Endothelial cell (in vitro differentiated cells): ENCODE results near the gene NGLY1. TPM values are rescaled to one million over a fixed set of nuclear protein-coding genes. Genes with fewer than 3 reads are reported as not detected.

Source experiments
- DNase-seq: peaks from one replicate; pipeline ENCODE4 v3.0.0; 2021; ENCODE audit warnings: low spot score
- H3K27ac Mint-ChIP-seq: one replicate; pipeline ENCODE4 v1.8.0; 2021; ENCODE audit warnings: mixed read lengths, inconsistent platforms; ENCODE audit not compliant: unreplicated experiment
- H3K27me3 Mint-ChIP-seq: one replicate; pipeline ENCODE4 v1.8.0; 2021; ENCODE audit warnings: mild to moderate bottlenecking, moderate library complexity, mixed read lengths, inconsistent platforms; ENCODE audit not compliant: unreplicated experiment
- H3K36me3 Mint-ChIP-seq: one replicate; pipeline ENCODE4 v1.8.0; 2021; ENCODE audit warnings: mild to moderate bottlenecking, low read depth, mixed read lengths, inconsistent platforms; ENCODE audit not compliant: unreplicated experiment
- H3K4me1 Mint-ChIP-seq: one replicate; pipeline ENCODE4 v1.8.0; 2021; ENCODE audit warnings: mild to moderate bottlenecking, mixed read lengths, inconsistent platforms; ENCODE audit not compliant: unreplicated experiment
- H3K4me3 Mint-ChIP-seq: one replicate; pipeline ENCODE4 v1.8.0; 2021; ENCODE audit warnings: mild to moderate bottlenecking, mixed read lengths, inconsistent platforms; ENCODE audit not compliant: unreplicated experiment
- H3K9me3 Mint-ChIP-seq: one replicate; pipeline ENCODE4 v1.8.0; 2021; ENCODE audit warnings: mixed read lengths, inconsistent platforms; ENCODE audit not compliant: unreplicated experiment
- total RNA-seq: library from RNA; stranded (reverse); fragmentation: NEBNext Ultra II Directional; extraction: Animal tissue kit (Norgen Biotek cat#: 25700); gene quantifications from one replicate; pipeline ENCODE4 v1.2.1, GENCODE V29; 2021; ENCODE audit not compliant: unreplicated experiment
- TF ChIP-seq, protein P1 (sequence below): fragments of 200-600 bp; sonication (generic); IDR thresholded peaks from one replicate; pipeline ENCODE4 v1.5.0; 2021; ENCODE audit warnings: antibody characterized with exemption; ENCODE audit not compliant: unreplicated experiment

The NGLY1 gene
- total RNA-seq, 1 donor from 2014 or later, result 22.8 TPM

DNA sequence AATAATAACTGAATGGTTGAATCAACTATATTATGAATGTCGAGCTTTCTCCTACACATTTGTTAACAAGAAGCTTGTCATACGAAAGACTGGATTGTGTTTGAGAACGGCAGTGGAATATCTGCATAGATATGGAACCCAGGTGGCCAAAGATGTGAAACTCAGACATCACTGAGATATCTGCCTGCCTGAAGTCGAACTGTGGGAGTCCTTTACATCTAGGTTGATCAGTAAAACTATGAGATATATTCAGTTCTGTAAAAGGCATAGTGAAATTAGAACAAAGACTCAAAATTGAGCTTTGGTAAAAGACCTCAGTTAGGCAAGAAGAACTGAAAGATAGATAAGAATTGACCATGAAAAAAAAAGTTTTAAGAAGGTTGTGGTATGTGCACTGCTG is 77.0 kb downstream of the NGLY1 start:
- Mint-ChIP-seq H3K27ac (no peak overlapping the region), H3K27me3 (no peaks in the 10 kb centered on the region), H3K4me3 (no peak overlapping the region), H3K4me1 (no peaks in the 10 kb centered on the region), H3K9me3 (no peaks in the 10 kb centered on the region), H3K36me3 (no peaks in the 10 kb centered on the region)
- TF ChIP-seq, protein P1, sequence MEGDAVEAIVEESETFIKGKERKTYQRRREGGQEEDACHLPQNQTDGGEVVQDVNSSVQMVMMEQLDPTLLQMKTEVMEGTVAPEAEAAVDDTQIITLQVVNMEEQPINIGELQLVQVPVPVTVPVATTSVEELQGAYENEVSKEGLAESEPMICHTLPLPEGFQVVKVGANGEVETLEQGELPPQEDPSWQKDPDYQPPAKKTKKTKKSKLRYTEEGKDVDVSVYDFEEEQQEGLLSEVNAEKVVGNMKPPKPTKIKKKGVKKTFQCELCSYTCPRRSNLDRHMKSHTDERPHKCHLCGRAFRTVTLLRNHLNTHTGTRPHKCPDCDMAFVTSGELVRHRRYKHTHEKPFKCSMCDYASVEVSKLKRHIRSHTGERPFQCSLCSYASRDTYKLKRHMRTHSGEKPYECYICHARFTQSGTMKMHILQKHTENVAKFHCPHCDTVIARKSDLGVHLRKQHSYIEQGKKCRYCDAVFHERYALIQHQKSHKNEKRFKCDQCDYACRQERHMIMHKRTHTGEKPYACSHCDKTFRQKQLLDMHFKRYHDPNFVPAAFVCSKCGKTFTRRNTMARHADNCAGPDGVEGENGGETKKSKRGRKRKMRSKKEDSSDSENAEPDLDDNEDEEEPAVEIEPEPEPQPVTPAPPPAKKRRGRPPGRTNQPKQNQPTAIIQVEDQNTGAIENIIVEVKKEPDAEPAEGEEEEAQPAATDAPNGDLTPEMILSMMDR, result no peak
- no peak for DNase-seq

DNA sequence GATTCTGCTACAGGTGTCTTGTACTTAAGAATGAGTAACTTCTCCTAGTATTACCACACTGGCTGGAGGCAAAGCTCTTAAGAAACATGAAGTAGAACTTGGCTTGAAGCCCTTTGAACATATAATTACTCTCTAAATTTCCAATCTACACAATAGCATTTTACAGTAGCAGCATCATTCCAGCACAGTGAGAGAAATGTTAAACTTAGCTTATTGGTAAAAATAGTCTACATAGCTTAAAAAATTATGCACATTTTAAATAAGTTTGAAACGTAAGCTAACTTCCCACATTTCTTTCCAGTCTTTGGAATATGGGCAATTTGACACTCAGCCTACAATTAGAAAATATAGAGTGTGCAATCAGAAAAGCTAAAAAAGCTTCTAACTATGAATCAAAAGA is 85.7 kb downstream of the NGLY1 start:
- TF ChIP-seq, protein P1, result no peak

DNA sequence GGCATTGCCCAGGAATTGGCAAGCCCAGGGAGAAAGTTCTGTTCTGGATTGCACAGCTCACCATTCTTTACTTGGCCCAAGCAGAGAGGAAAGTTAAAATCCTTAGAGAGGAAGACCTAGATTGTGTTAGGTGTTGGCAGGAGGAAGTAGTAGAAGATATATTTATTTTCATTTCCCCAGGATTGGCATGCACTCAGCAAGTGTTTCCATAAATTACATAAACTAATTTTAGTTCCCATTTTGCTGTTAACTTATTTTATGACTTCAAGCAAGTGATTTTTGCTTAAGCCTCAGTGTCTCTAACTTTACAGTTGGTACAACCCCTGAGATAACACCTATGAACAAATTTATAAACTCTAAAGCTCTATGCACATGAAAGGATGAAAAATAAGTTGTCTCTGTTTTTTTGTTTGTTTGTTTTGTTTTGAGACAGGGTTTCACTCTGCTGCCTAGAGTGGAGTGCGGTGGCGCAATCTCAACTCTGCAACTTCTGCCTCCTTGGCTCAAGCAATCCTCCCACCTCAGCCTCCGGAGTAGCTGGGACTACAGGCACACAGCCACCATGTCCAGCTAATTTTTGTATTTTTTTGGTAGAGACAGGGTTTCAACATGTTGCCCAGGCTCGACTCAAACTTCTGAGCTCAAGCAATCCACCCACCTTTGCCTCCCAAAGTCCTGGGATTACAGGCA is 87.4 kb downstream of the NGLY1 start:
- no peaks in the 10 kb centered on the region for H3K27me3 Mint-ChIP-seq
- no peak overlapping the region for H3K4me3 Mint-ChIP-seq
- no peaks in the 10 kb centered on the region for H3K9me3 Mint-ChIP-seq
- TF ChIP-seq, protein P1, result no peak
- no peaks in the 10 kb centered on the region for H3K36me3 Mint-ChIP-seq
- no peak for DNase-seq
- H3K27ac Mint-ChIP-seq, result no peak overlapping the region
- peaks cover 17% of the 10 kb centered on the region for H3K4me1 Mint-ChIP-seq

More for the DNA sequence above, 85.7 kb downstream of the NGLY1 start:
- no peaks in the 10 kb centered on the region for H3K36me3 Mint-ChIP-seq
- no peak overlapping the region for H3K4me3 Mint-ChIP-seq
- no peaks in the 10 kb centered on the region for H3K27me3 Mint-ChIP-seq
- DNase-seq, result no peak
- H3K9me3 Mint-ChIP-seq, result no peaks in the 10 kb centered on the region
- no peak overlapping the region for H3K27ac Mint-ChIP-seq
- H3K4me1 Mint-ChIP-seq, result peaks cover 8% of the 10 kb centered on the region

DNA sequence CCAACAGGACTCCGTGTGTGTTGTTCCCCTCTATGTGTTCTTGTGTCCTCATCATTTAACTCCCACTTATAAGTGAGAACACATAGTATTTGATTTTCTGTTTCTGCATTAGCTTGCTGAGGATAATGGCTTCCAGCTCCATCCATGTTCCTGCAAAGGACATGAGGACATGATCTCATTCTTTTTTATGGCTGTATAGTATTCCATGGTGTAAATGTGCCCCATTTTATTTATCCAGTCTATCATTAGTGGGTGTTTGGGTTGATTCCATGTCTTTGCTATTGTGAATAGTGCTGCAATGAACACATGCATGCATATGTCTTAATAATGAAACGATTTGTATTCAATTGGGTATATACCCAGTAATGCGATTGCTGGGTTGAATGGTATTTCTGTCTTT is 90.0 kb downstream of the NGLY1 start:
- no peak for DNase-seq
- TF ChIP-seq, protein P1, result no peak
- no peak overlapping the region for H3K4me3 Mint-ChIP-seq
- no peaks in the 10 kb centered on the region for H3K36me3 Mint-ChIP-seq
- no peaks in the 10 kb centered on the region for H3K9me3 Mint-ChIP-seq
- H3K27me3 Mint-ChIP-seq, result no peaks in the 10 kb centered on the region
- H3K4me1 Mint-ChIP-seq, result peaks cover 28% of the 10 kb centered on the region
- H3K27ac Mint-ChIP-seq, result no peak overlapping the region

DNA sequence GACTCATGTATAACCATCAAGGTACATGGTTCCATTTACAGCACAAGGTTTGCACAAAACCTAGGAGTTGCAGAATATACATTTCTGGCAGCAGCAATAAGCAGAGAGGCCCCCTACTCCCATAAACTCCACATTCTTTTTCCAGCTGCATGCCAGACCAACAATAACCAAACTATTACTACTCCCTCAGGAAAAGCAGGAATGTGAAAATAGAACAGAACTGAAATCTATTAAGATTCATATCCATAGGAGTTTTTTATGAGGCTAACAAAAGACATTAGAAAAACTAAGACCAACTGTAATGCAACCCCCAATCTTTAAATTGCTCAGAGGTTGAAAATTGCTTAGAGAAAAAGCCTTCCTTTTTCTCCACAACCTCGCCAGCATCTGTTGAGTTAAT is 90.9 kb downstream of the NGLY1 start:
- peaks cover 37% of the 10 kb centered on the region for H3K4me1 Mint-ChIP-seq
- no peak for DNase-seq
- H3K4me3 Mint-ChIP-seq, result no peak overlapping the region
- TF ChIP-seq, protein P1, result no peak
- H3K9me3 Mint-ChIP-seq, result no peaks in the 10 kb centered on the region
- peaks cover 2% of the 10 kb centered on the region for H3K27me3 Mint-ChIP-seq
- H3K36me3 Mint-ChIP-seq, result no peaks in the 10 kb centered on the region
- no peak overlapping the region for H3K27ac Mint-ChIP-seq
